Karpas-422 (cell line): ENCODE data around the gene ENTPD5. TPM values are rescaled to one million over a fixed set of nuclear protein-coding genes. Genes with fewer than 3 reads are reported as not detected.

ENCODE experiments used
- DNase-seq: peaks from one replicate; pipeline ENCODE4 v3.0.0-alpha.2; 2015
- H2AFZ ChIP-seq: fragments of 200-600 bp; sonication (generic); 2 replicates; pipeline ENCODE4 v1.6.1; 2014; ENCODE audit warnings: antibody characterized with exemption, low read length, mixed read lengths
- H3K27ac ChIP-seq: fragments of 200-600 bp; sonication (generic); 2 replicates; pipeline ENCODE4 v1.5.1; 2014; ENCODE audit warnings: mild to moderate bottlenecking, low read length, moderate library complexity
- H3K27me3 ChIP-seq: fragments of 200-600 bp; sonication (generic); 2 replicates; pipeline ENCODE4 v1.6.1; 2014; ENCODE audit warnings: low read length, mixed read lengths
- H3K36me3 ChIP-seq: fragments of 200-600 bp; sonication (generic); 2 replicates; pipeline ENCODE4 v1.6.1; 2014; ENCODE audit warnings: low read length, mixed read lengths; ENCODE audit not compliant: insufficient read depth
- H3K4me1 ChIP-seq: fragments of 200-600 bp; sonication (generic); 2 replicates; pipeline ENCODE4 v1.6.1; 2014; ENCODE audit warnings: mild to moderate bottlenecking, low read length, mixed read lengths
- H3K4me2 ChIP-seq: fragments of 200-600 bp; sonication (generic); 2 replicates; pipeline ENCODE4 v1.6.1; 2014; ENCODE audit warnings: low read length, low read depth, mild to moderate bottlenecking; ENCODE audit not compliant: poor library complexity, severe bottlenecking
- H3K4me3 ChIP-seq: fragments of 200-600 bp; sonication (generic); 2 replicates; pipeline ENCODE4 v1.5.1; 2014; ENCODE audit warnings: mild to moderate bottlenecking, antibody characterized with exemption, low read length, mixed read lengths
- H3K79me2 ChIP-seq: fragments of 200-600 bp; sonication (generic); 2 replicates; pipeline ENCODE4 v1.6.1; 2014; ENCODE audit warnings: mild to moderate bottlenecking, low read length, mixed read lengths
- H3K9ac ChIP-seq: fragments of 200-600 bp; sonication (generic); 2 replicates; pipeline ENCODE4 v1.6.0; 2014; ENCODE audit warnings: low read length
- H3K9me2 ChIP-seq: fragments of 200-600 bp; sonication (generic), shearing (Covaris generic); replicated peaks from 2 replicates; pipeline ENCODE4 v1.6.0; 2014; ENCODE audit warnings: mild to moderate bottlenecking, low read length, moderate library complexity; ENCODE audit not compliant: insufficient read depth
- H3K9me3 ChIP-seq: fragments of 300-700, 200-600 bp; sonication (generic); 2 replicates; pipeline ENCODE4 v1.6.1; 2014; ENCODE audit warnings: low read length, mixed read lengths
- H4K20me1 ChIP-seq: fragments of 200-600 bp; sonication (generic); 2 replicates; pipeline ENCODE4 v1.6.1; 2014; ENCODE audit warnings: mild to moderate bottlenecking, antibody characterized with exemption, low read length, low read depth; ENCODE audit not compliant: insufficient read depth
- small RNA-seq: library from RNA; depleted of rRNA; stranded (forward); fragments of <200 nt; gene quantifications from one replicate; pipeline ENCODE3, GENCODE V24; 2014
- total RNA-seq: library from RNA; depleted of rRNA; stranded (reverse); fragments of >200 nt; shearing (Covaris generic); gene quantifications from 2 replicates; pipeline ENCODE4 v1.2.3, GENCODE V29; 2014; ENCODE audit warnings: low replicate concordance; rRNA removed

Gene ENTPD5
- total RNA-seq, 1 experiment from 2014 or later: 22.3 TPM

DNA sequence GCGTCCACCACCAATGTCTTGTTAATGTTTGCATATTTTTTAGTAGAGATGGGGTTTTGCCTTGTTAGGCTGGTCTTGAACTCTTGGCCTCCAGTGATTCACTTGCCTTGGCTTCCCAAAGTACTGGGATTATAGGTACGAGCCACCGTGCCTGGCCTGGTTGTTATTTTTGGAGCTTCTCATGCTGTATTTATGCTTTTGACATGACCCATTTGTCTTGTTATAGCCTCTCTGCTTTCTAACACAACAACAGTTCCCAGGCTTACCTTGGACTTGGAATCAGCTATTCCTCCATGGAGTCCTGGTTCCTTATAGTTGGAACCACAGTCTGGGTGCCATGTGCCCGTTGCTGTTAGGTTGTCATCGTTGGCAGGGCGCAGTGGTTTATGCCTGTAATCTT, 102.8 kb downstream of the ENTPD5 start:
- no peaks in the 10 kb centered on the region for H3K4me1 ChIP-seq

DNA sequence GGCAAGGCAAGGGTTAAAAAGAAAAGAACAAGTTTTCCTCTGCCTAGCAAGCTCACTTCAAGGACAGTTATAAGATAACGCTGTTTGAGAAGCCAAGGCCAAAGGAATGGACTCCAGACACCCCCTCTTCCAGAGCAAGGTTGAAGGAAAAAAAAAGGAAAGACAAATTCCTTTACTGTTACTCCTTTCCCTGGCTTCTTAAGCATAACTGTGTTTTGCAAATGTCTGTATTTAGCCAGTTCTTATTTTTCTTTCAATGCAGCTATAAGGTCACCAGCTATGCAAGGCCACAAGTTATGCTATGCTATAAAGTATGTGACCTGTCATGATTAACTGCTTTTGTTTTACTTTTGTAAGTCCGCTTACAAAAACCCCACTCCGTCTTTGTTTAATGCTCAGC, 105.8 kb downstream of the ENTPD5 start:
- H4K20me1 ChIP-seq: no peaks in the 10 kb centered on the region
- H3K4me3 ChIP-seq: no peak overlapping the region
- no peaks in the 10 kb centered on the region for H3K4me1 ChIP-seq
- peaks cover 61% of the 10 kb centered on the region for H3K79me2 ChIP-seq
- H2AFZ ChIP-seq: no peak overlapping the region
- H3K9me2 ChIP-seq: no peaks in the 10 kb centered on the region
- H3K4me2 ChIP-seq: no peak overlapping the region
- H3K36me3 ChIP-seq: peaks cover 74% of the 10 kb centered on the region
- no peaks in the 10 kb centered on the region for H3K27me3 ChIP-seq
- no peak overlapping the region for H3K9ac ChIP-seq
- H3K9me3 ChIP-seq: no peaks in the 10 kb centered on the region
- no peak overlapping the region for H3K27ac ChIP-seq
- no peak for DNase-seq

More for the DNA sequence above, 102.8 kb downstream of the ENTPD5 start:
- no peak overlapping the region for H3K4me3 ChIP-seq
- H2AFZ ChIP-seq: no peak overlapping the region
- no peak overlapping the region for H3K9ac ChIP-seq
- H3K36me3 ChIP-seq: peaks cover 66% of the 10 kb centered on the region
- H3K27ac ChIP-seq: no peak overlapping the region
- H3K4me2 ChIP-seq: no peak overlapping the region
- no peaks in the 10 kb centered on the region for H3K9me3 ChIP-seq
- no peak for DNase-seq
- H3K79me2 ChIP-seq: peaks cover 69% of the 10 kb centered on the region
- H4K20me1 ChIP-seq: peaks cover 9% of the 10 kb centered on the region; the same call in 1 of the 2 replicates
- H3K27me3 ChIP-seq: no peaks in the 10 kb centered on the region
- no peaks in the 10 kb centered on the region for H3K9me2 ChIP-seq

- Histone ChIP-seq H3K79me2 (peaks cover 51% of the 10 kb centered on the region), H3K4me1 (no peaks in the 10 kb centered on the region), H3K4me3 (no peak overlapping the region), H3K36me3 (peaks cover 79% of the 10 kb centered on the region), H2AFZ (no peak overlapping the region), H3K9ac (no peak overlapping the region), H4K20me1 (no peaks in the 10 kb centered on the region), H3K9me2 (no peaks in the 10 kb centered on the region), H3K27me3 (no peaks in the 10 kb centered on the region), H3K27ac (no peak overlapping the region), H3K9me3 (no peaks in the 10 kb centered on the region), H3K4me2 (no peak overlapping the region)
- no peak for DNase-seq
These were observed 109.4 kb downstream of the ENTPD5 start for GRCh38 chr14:73909681-73910080.

Small RNAs within 50 kb of the gene (small RNA-seq; reads per million reads assigned to genes)
- not detected for gene AC005480.2

Other genes with a start within 250 kb of the ENTPD5 start
- gene PTGR2, start 167.5 kb downstream of the ENTPD5 start, total RNA-seq: 10.0 and 11.3 TPM in 2 replicates
- 63.5 and 73.8 TPM in 2 replicates for gene ZNF410, start 132.4 kb downstream of the ENTPD5 start, total RNA-seq
- gene FAM161B, start 69.2 kb downstream of the ENTPD5 start, total RNA-seq: 4.1 and 5.8 TPM in 2 replicates
- gene COQ6, start 69.0 kb downstream of the ENTPD5 start, total RNA-seq: 45.2 and 48.8 TPM in 2 replicates
- gene BBOF1, start 61 bp upstream of the ENTPD5 start, total RNA-seq: 2.0 and 6.1 TPM in 2 replicates
- 24.2 and 43.0 TPM in 2 replicates for gene ALDH6A1, start 65.2 kb upstream of the ENTPD5 start, total RNA-seq
- gene LIN52, start 65.7 kb upstream of the ENTPD5 start, total RNA-seq: 17.1 and 34.0 TPM in 2 replicates
- not detected in 2 replicates for gene VSX2, start 220.2 kb upstream of the ENTPD5 start, total RNA-seq